CD4-positive, alpha-beta memory T cell (primary cell): Measurements from ENCODE around the gene PRSS57. TPM values are rescaled to one million over a fixed set of nuclear protein-coding genes. Genes with fewer than 3 reads are reported as not detected.
A peak's percentile ranks its signal among the peaks of the same experiment; 100 is the strongest.
"Not testable (repeated sequence)": the region's sequence is repeated elsewhere in the genome, so short reads cannot be mapped to it uniquely, and the experiment has no call there.

Experiments
- CTCF ChIA-PET: fragments of 350-600 bp; sonication (Branson Sonifier 250); formaldehyde crosslinking; loops from one replicate; lab custom pipeline; 2021; ENCODE audit warnings: inconsistent platforms; ENCODE audit not compliant: partially characterized antibody; lab: Charles Lee
- POLR2A ChIA-PET: fragments of 350-600 bp; sonication (Branson Sonifier 250); formaldehyde crosslinking; loops from one replicate; lab custom pipeline; 2021; ENCODE audit not compliant: partially characterized antibody; lab: Charles Lee
- DNase-seq, 5 donors: peaks; one replicate each; pipeline versions ENCODE4 v3.0.0 to v3.0.0-alpha.2; 2020 to 2022; ENCODE audit warnings: mixed read lengths in 1 of 5
- H3K27ac ChIP-seq: one replicate; pipeline ENCODE4 v1.7.0; 2013; ENCODE audit warnings: low read depth, low read length
- H3K27me3 ChIP-seq: 2 replicates; pipeline ENCODE4 v1.7.0; 2013; ENCODE audit warnings: mild to moderate bottlenecking, low read length, moderate library complexity; ENCODE audit not compliant: insufficient read depth
- H3K36me3 ChIP-seq: 2 replicates; pipeline ENCODE4 v1.7.0; 2013; ENCODE audit warnings: mild to moderate bottlenecking, low read length, moderate library complexity; ENCODE audit not compliant: insufficient read depth
- H3K4me1 ChIP-seq: 2 replicates; pipeline ENCODE4 v1.7.0; 2013; ENCODE audit warnings: mild to moderate bottlenecking, low read length, moderate library complexity; ENCODE audit not compliant: insufficient read depth
- H3K4me3 ChIP-seq, 2 donors: one replicate each; pipeline ENCODE4 v1.7.0; 2013; ENCODE audit warnings: low read length in 2 of 2, mild to moderate bottlenecking in 1 of 2
- H3K9me3 ChIP-seq, 2 donors: one replicate each; pipeline ENCODE4 v1.7.0; 2013; ENCODE audit warnings: low read length in 2 of 2, control low read depth in 1 of 2; ENCODE audit not compliant: control insufficient read depth in 1 of 2
- H3K27ac Mint-ChIP-seq, 7 donors: one replicate each; pipeline ENCODE4 v1.8.0; 2020 to 2021; ENCODE audit warnings: mixed read lengths in 7 of 7, mild to moderate bottlenecking in 6 of 7, inconsistent platforms in 3 of 7, moderate library complexity in 3 of 7
- H3K27me3 Mint-ChIP-seq, 2 donors: one replicate each; pipeline ENCODE4 v1.8.0; 2020 to 2021; ENCODE audit warnings: mixed read lengths in 2 of 2
- H3K36me3 Mint-ChIP-seq, 2 donors: one replicate each; pipeline ENCODE4 v1.8.0; 2020 to 2021; ENCODE audit warnings: mixed read lengths in 2 of 2, inconsistent platforms in 1 of 2, mild to moderate bottlenecking in 1 of 2
- H3K4me1 Mint-ChIP-seq, 4 donors: one replicate each; pipeline ENCODE4 v1.8.0; 2020 to 2021; ENCODE audit warnings: mixed read lengths in 4 of 4, mild to moderate bottlenecking in 1 of 4
- H3K4me3 Mint-ChIP-seq, 8 donors: one replicate each; pipeline ENCODE4 v1.8.0; 2020 to 2021; ENCODE audit warnings: mixed read lengths in 8 of 8, mild to moderate bottlenecking in 7 of 8, moderate library complexity in 6 of 8, inconsistent platforms in 3 of 8
- H3K9me3 Mint-ChIP-seq, 8 donors: one replicate each; pipeline ENCODE4 v1.8.0; 2020 to 2021; ENCODE audit warnings: mixed read lengths in 8 of 8, mild to moderate bottlenecking in 5 of 8, inconsistent platforms in 3 of 8, moderate library complexity in 1 of 8
- intact Hi-C: fragments of 100-400 bp; cut with micrococcal nuclease; formaldehyde crosslinking; loops from one replicate; pipeline ENCODE4 v1.15.1; 2023
- polyA plus RNA-seq, 2 donors: library from polyadenylated mRNA; unstranded; fragments of 300-500 nt; fragmentation: Illumina TruSeq; gene quantifications; one replicate each; pipeline ENCODE4 v1.2.3, GENCODE V29; 2021
- total RNA-seq, 2 experiments: library from RNA; stranded (reverse); gene quantifications; one replicate each; pipeline ENCODE4 v1.2.3, GENCODE V29; 2021

Gene PRSS57
- total RNA-seq (not detected), polyA plus RNA-seq (not detected)

- Histone ChIP-seq H3K27me3 (no peaks in the 10 kb centered on the region), H3K4me3 (no peak within 1 kb of the TSS), H3K4me1 (peaks cover 5% of the 10 kb centered on the region), H3K9me3 (no peaks in the 10 kb centered on the region), H3K36me3 (no peaks in the 10 kb centered on the region), H3K27ac (no peak within 1 kb of the TSS)
- Mint-ChIP-seq H3K36me3 (no peaks in the 10 kb centered on the region), H3K27ac (no peak within 1 kb of the TSS), H3K4me1 (no peaks in the 10 kb centered on the region), H3K4me3 (peak within 1 kb of the TSS in 3 of 8 donors; percentile 41 to 57 (median 57)), H3K9me3 (peaks cover 0 to 1% (median 0%) of the 10 kb centered on the region in 8 donors), H3K27me3 (peaks cover 5 to 8% of the 10 kb centered on the region in 2 donors)
- ChIA-PET POLR2A (no interaction called here), CTCF (no interaction called here)
- intact Hi-C loops: no loop called here
- no peak for DNase-seq
Observed at GRCh38 chr19:695352-695949, at the start of gene PRSS57. TSS of gene PRSS57 (minus strand) at chr19:695452. CDS start at chr19:695430, 22 bp downstream.

- Mint-ChIP-seq H3K4me3 (no peak overlapping the region), H3K27me3 (no peaks in the 10 kb centered on the region), H3K36me3 (no peaks in the 10 kb centered on the region), H3K9me3 (peaks cover 0 to 9% (median under 1%) of the 10 kb centered on the region in 8 donors), H3K27ac (no peak overlapping the region), H3K4me1 (no peaks in the 10 kb centered on the region)
- H3K4me1 ChIP-seq: no peaks in the 10 kb centered on the region
- no peak overlapping the region for H3K4me3 ChIP-seq
- no peaks in the 10 kb centered on the region for H3K9me3 ChIP-seq
- H3K36me3 ChIP-seq: no peaks in the 10 kb centered on the region
- intact Hi-C loops: no loop called here
- H3K27me3 ChIP-seq: no peaks in the 10 kb centered on the region
- ChIA-PET POLR2A (no interaction called here), CTCF (no interaction called here)
- H3K27ac ChIP-seq: no peak overlapping the region
- peak in 1 of 5 donors; percentile 8 for DNase-seq
Observed at GRCh38 chr19:743168-743687, 48.0 kb upstream of the PRSS57 start.

DNA sequence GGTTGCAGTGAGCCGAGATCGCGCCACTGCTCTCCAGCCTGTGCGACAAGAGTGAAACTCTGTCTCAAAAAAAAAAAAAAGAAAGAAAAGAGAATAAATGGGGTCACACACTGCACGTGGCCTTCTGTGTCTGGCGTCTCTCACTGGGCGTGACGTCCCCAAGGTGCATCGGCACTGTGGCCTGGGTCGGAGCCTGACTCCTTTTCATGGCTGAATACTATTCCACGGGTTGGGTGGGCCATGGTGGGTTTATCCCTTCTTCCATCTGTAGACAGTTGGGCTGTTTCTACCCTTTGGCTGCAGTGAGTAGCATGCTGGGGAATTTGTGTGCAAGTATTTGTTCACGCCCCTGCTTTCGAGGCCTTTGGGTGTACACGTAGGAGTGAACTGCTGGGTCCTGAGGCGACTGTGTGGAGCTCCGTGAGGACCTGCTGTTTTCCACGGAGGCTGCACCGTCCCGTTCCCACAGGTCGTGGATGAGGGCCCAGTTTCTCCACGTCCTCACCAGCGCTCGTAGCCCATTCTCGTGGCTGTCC, 47.4 kb upstream of the PRSS57 start:
- ChIA-PET POLR2A (no interaction called here), CTCF (no interaction called here)
- Histone ChIP-seq H3K4me1 (no peaks in the 10 kb centered on the region), H3K27me3 (no peaks in the 10 kb centered on the region), H3K27ac (no peak overlapping the region), H3K4me3 (no peak overlapping the region), H3K36me3 (no peaks in the 10 kb centered on the region), H3K9me3 (no peaks in the 10 kb centered on the region)
- intact Hi-C loops: no loop called here
- H3K27ac Mint-ChIP-seq: no peak overlapping the region
- H3K9me3 Mint-ChIP-seq: peaks cover 0 to 9% (median under 1%) of the 10 kb centered on the region in 8 donors
- no peaks in the 10 kb centered on the region for H3K36me3 Mint-ChIP-seq
- peak in 1 of 5 donors; percentile 27 for DNase-seq
- no peaks in the 10 kb centered on the region for H3K4me1 Mint-ChIP-seq
- no peaks in the 10 kb centered on the region for H3K27me3 Mint-ChIP-seq
- no peak overlapping the region for H3K4me3 Mint-ChIP-seq

DNA sequence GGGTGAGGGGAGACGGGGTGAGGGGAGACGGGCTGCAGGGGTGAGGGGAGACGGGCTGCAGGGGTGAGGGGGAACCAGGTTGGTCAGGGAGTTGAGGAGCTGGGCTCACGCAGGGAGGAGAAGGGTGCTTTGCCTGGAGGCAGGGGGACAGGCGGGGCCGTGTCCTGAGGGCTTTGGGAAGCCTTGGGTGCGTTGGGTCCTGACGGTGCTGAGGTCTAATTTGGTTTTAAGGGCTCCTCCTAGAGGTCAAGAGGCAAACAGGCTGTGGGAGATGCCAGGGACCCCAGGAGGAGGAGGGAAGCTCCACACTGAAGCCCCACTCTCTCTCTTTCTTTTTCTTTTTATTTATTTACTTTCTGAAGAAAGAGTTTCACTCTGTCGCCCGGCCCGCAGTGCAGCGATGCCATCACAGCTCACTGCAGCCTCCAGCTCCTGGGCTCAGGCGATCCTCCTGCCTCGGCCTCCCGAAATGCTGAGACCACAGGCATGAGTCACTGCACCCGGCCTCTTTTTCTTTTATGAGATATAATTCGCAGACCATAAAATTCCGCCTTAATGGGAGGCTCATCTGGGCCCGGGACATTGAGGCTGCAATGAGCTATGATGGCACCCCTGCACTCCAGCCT, 46.4 kb upstream of the PRSS57 start:
- POLR2A ChIA-PET: interaction anchor here (0.6 kb wide), 1 partner anchor 84 kb away, joined by 3 read pairs; no protein-coding TSS in a partner anchor

GRCh38 chr19:740816-741505, 45.7 kb upstream of the PRSS57 start:
- H3K9me3 ChIP-seq, H3K4me3 ChIP-seq, H3K4me1 Mint-ChIP-seq, H3K27ac ChIP-seq, H3K27ac Mint-ChIP-seq, H3K4me3 Mint-ChIP-seq, H3K4me1 ChIP-seq, H3K36me3 Mint-ChIP-seq, H3K9me3 Mint-ChIP-seq, H3K27me3 Mint-ChIP-seq, intact Hi-C loops, H3K27me3 ChIP-seq, H3K36me3 ChIP-seq: not testable (repeated sequence)
- DNase-seq: peak in 1 of 5 donors; percentile 39
- ChIA-PET POLR2A (interaction anchor here (0.6 to 0.7 kb wide), 2 partner anchors 84 to 221 kb away, joined by 3 read pairs; no protein-coding TSS in a partner anchor), CTCF (interaction anchor here (0.7 to 0.9 kb wide), 2 partner anchors 24 to 157 kb away, joined by 3 to 5 read pairs; no protein-coding TSS in a partner anchor)

More for the DNA sequence above, 46.4 kb upstream of the PRSS57 start:
- Histone ChIP-seq H3K4me1 (no peaks in the 10 kb centered on the region), H3K36me3 (no peaks in the 10 kb centered on the region), H3K9me3 (no peaks in the 10 kb centered on the region), H3K27ac (no peak overlapping the region), H3K4me3 (no peak overlapping the region), H3K27me3 (no peaks in the 10 kb centered on the region)
- intact Hi-C loops: no loop called here
- CTCF ChIA-PET: interaction anchor here (0.9 kb wide), 1 partner anchor 158 kb away, joined by 5 read pairs; no protein-coding TSS in a partner anchor
- DNase-seq: peak in 2 of 5 donors; percentile 4 to 28
- H3K36me3 Mint-ChIP-seq: no peaks in the 10 kb centered on the region
- H3K4me3 Mint-ChIP-seq: no peak overlapping the region
- peaks cover 0 to 2% of the 10 kb centered on the region in 2 donors for H3K27me3 Mint-ChIP-seq
- H3K4me1 Mint-ChIP-seq: peaks cover 0 to 2% (median 0%) of the 10 kb centered on the region in 4 donors
- peaks cover 0 to 9% (median under 1%) of the 10 kb centered on the region in 8 donors for H3K9me3 Mint-ChIP-seq
- H3K27ac Mint-ChIP-seq: no peak overlapping the region

DNA sequence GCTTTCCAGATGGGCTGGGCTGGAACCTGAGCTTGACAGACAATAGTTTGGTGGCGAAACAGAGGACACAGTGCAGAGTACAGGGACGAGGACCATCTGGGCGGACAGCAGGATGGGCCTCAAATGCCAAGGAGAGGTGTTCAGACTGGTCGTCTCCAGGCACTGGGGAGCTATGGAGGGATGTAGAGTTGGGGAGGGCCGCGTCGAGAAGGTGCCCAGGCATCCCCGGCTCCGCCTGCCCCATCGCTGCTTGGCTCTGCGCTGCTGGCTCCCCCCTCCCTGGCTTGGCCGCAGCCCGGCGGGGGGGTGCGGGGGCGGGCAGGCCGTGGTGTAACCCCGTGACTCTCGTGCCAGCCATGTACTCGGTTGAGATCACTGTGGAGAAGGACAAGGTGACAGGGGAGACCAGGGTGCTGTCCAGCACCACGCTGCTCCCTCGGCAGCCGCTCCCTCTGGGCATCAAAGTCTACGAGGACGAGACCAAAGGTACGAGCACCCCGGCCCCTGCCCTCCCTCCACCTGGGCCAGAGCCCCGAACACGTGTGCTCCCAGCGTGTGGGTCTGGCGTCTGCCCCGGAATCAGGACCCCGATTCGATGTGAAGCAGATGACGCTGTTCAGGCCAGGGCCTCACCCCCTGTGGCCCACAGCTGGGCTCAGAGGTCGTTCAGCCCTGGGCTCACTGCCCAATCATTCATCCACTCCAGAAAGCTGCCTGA, 44.9 kb upstream of the PRSS57 start:
- H3K9me3 ChIP-seq: no peaks in the 10 kb centered on the region
- no peak overlapping the region for H3K4me3 ChIP-seq
- ChIA-PET CTCF (interaction anchor here (0.7 to 1.1 kb wide), 2 partner anchors 25 to 76 kb away, joined by 3 read pairs; no protein-coding TSS in a partner anchor), POLR2A (interaction anchor here (0.7 kb wide), 1 partner anchor 221 kb away, joined by 3 read pairs; no protein-coding TSS in a partner anchor)
- peaks cover 0 to 9% (median 0%) of the 10 kb centered on the region in 8 donors for H3K9me3 Mint-ChIP-seq
- no peaks in the 10 kb centered on the region for H3K36me3 ChIP-seq
- H3K27me3 Mint-ChIP-seq: peaks cover 0 to 2% of the 10 kb centered on the region in 2 donors
- peak overlapping the region in 1 of 7 donors; percentile 55 for H3K27ac Mint-ChIP-seq
- no peaks in the 10 kb centered on the region for H3K27me3 ChIP-seq
- intact Hi-C loops: no loop called here
- H3K4me3 Mint-ChIP-seq: no peak overlapping the region
- peak in 1 of 5 donors; percentile 24 for DNase-seq
- H3K36me3 Mint-ChIP-seq: no peaks in the 10 kb centered on the region
- H3K4me1 Mint-ChIP-seq: peaks cover 0 to 2% (median 0%) of the 10 kb centered on the region in 4 donors
- no peak overlapping the region for H3K27ac ChIP-seq
- H3K4me1 ChIP-seq: no peaks in the 10 kb centered on the region
